ENCODE results near the gene FCN2.

FCN2 gene

GRCh38 chr9:134869554-134870300 lies 10.9 kb upstream of the FCN2 start:
- no peak for DNase-seq

- DNase-seq, result no peak
Measured at GRCh38 chr9:134870301-134870694, 10.3 kb upstream of the FCN2 start.

GRCh38 chr9:134870746-134871662 lies 9.6 kb upstream of the FCN2 start:
- no peak for DNase-seq

GRCh38 chr9:134871697-134872340 lies 8.8 kb upstream of the FCN2 start:
- no peak for DNase-seq

- no peak for DNase-seq
Measured at GRCh38 chr9:134872482-134873231, 8.0 kb upstream of the FCN2 start.

- no peak for DNase-seq
Measured at GRCh38 chr9:134875371-134875770, 5.2 kb upstream of the FCN2 start.

GRCh38 chr9:134877541-134877940 lies 3.1 kb upstream of the FCN2 start:
- no peak for DNase-seq

- no peak for DNase-seq
Measured at GRCh38 chr9:134879664-134880483, 736 bp upstream of the FCN2 start.

- DNase-seq, result no peak
Measured at GRCh38 chr9:134881313-134881670, 682 bp downstream of the FCN2 start.

- no peak for DNase-seq
Measured at GRCh38 chr9:134882204-134882785, 1.7 kb downstream of the FCN2 start.

- DNase-seq, result no peak
Measured at GRCh38 chr9:134883040-134883782, 2.6 kb downstream of the FCN2 start.

GRCh38 chr9:134884492-134884891 lies 3.9 kb downstream of the FCN2 start:
- DNase-seq, result no peak

GRCh38 chr9:134885001-134885678 lies 4.5 kb downstream of the FCN2 start:
- no peak for DNase-seq

GRCh38 chr9:134885679-134886412 lies 5.2 kb downstream of the FCN2 start:
- DNase-seq, result no peak

GRCh38 chr9:134886413-134886913 lies 5.9 kb downstream of the FCN2 start:
- DNase-seq, result no peak

- DNase-seq, result no peak
Measured at GRCh38 chr9:134887219-134887618, 6.6 kb downstream of the FCN2 start.

GRCh38 chr9:134887686-134888602 lies 7.3 kb downstream of the FCN2 start:
- DNase-seq, result no peak

- no peak for DNase-seq
Measured at GRCh38 chr9:134888603-134889190, 8.1 kb downstream of the FCN2 start.

All from SIG-M5 (cell line).